Limb (tissue), 2 donors: Measurements from ENCODE around the gene NDUFC2.
"Not testable (repeated sequence)": the region's sequence is repeated elsewhere in the genome, so short reads cannot be mapped to it uniquely, and the experiment has no call there.

Source experiments
- DNase-seq, 2 donors: peaks; one replicate each; pipeline ENCODE4 v3.0.0-alpha.2; 2016; ENCODE audit errors: extremely low spot score in 2 of 2

The NDUFC2 gene

GRCh38 chr11:78054971-78055370 lies 24.7 kb downstream of the NDUFC2 start:
- no peak for DNase-seq

GRCh38 chr11:78050964-78051831 lies 28.5 kb downstream of the NDUFC2 start:
- no peak for DNase-seq

GRCh38 chr11:78049348-78049747 lies 30.3 kb downstream of the NDUFC2 start:
- DNase-seq: no peak

- DNase-seq: no peak
These were observed 31.1 kb downstream of the NDUFC2 start for GRCh38 chr11:78048561-78048960.

GRCh38 chr11:78046486-78046854 lies 33.2 kb downstream of the NDUFC2 start:
- no peak for DNase-seq

GRCh38 chr11:78045851-78046485 lies 33.7 kb downstream of the NDUFC2 start:
- DNase-seq: peak; percentile 75 to 95

- no peak for DNase-seq
These were observed 35.0 kb downstream of the NDUFC2 start for GRCh38 chr11:78044706-78045105.

GRCh38 chr11:78041843-78042440 lies 37.7 kb downstream of the NDUFC2 start:
- no peak for DNase-seq

- not testable (repeated sequence) for DNase-seq
These were observed 38.3 kb downstream of the NDUFC2 start for GRCh38 chr11:78041380-78041719.

GRCh38 chr11:78040691-78041379 lies 38.8 kb downstream of the NDUFC2 start:
- DNase-seq: no peak

GRCh38 chr11:78039919-78040671 lies 39.6 kb downstream of the NDUFC2 start:
- DNase-seq: peak; percentile 44 to 74

GRCh38 chr11:78039391-78039918 lies 40.2 kb downstream of the NDUFC2 start:
- no peak for DNase-seq

GRCh38 chr11:78038697-78039313 lies 40.9 kb downstream of the NDUFC2 start:
- no peak for DNase-seq

GRCh38 chr11:78037825-78038620 lies 41.6 kb downstream of the NDUFC2 start:
- no peak for DNase-seq

- DNase-seq: no peak
These were observed 42.6 kb downstream of the NDUFC2 start for GRCh38 chr11:78037056-78037455.

GRCh38 chr11:78036313-78036712 lies 43.3 kb downstream of the NDUFC2 start:
- DNase-seq: no peak

- no peak for DNase-seq
These were observed 45.0 kb downstream of the NDUFC2 start for GRCh38 chr11:78034623-78035022.

- no peak for DNase-seq
These were observed 46.6 kb downstream of the NDUFC2 start for GRCh38 chr11:78033040-78033439.

GRCh38 chr11:78032090-78032489 lies 47.6 kb downstream of the NDUFC2 start:
- DNase-seq: no peak

- DNase-seq: no peak
These were observed 48.0 kb downstream of the NDUFC2 start for GRCh38 chr11:78031629-78032028.
